Stimulated activated CD8-positive, alpha-beta memory T cell treated with anti-CD3 and anti-CD28 coated beads, Interleukin-12 subunit alpha, Interleukin-12 subunit beta, amount 100 ng/mL, for 4 hours (primary cell): Measurements from ENCODE around the gene CCT6B.
"Not testable (repeated sequence)": the region's sequence is repeated elsewhere in the genome, so short reads cannot be mapped to it uniquely, and the experiment has no call there.

Experiments
- DNase-seq: peaks from one replicate; pipeline ENCODE4 v3.0.0-alpha.2; 2020; ENCODE audit warnings: low read depth

CCT6B gene

GRCh38 chr17:34979650-34980352 lies 18.5 kb upstream of the CCT6B start:
- no peak for DNase-seq

DNA sequence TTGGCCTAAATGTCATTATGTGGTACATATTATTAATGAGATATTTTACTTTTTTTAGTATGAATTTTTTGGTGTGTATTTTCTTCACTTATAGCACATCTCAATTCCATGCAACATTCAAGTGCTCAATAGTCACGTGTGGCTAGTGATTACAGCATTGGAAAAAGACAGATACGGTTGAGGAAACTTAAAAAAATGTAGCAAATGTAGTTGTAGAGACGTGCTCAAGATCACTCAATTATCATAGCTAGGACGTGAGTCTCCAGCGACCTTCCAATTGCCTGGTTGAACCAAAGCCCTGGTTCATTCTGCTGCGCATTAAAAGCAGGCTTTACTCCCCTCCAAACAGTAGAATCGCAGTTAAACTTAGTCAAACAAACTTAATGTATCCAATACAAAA lies 17.9 kb upstream of the CCT6B start:
- no peak for DNase-seq

DNA sequence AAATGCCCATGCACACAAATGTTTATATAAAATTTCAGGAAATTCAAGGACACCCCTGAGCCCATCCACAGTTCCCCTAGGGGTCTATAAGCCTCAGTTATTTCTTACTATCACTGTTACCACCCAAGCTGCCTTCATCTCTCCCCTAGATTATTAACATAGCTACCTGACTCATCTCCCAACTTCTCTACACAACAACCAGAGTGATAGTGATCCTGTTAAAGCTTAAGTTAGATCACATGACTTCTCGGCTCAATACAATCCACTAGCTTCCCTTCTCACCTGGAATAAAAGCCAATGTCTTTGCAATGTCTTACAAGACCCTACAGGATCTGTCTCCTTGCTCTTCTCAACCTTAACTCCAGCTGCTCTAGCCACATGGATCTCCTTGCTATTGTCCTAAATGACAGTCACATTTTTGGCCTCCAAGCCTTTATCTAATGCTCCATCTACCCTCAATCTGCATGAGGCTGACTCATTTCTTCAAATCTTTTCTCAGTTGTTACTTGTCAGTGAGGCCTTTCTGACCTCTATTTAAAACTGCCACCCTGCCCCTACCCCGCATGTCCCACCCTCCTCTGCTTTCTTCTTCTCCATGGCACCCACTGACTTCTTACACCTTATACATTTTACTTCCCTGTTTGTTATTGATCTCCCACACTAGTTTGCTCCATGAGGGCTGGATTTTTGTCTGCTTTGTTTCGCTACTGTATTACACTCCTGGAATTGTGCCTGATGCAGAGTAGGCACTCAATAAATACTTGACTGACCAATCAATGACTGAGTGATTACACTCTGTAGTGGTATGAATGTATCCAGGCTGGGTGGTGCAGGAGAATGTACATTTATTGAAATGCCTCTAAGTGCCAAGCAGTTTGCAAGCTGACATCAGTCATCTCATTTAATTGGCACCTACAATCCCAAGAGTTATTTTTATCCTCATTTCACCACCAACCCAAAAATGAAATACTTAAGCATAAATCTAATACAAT lies 13.8 kb upstream of the CCT6B start:
- DNase-seq, result no peak

GRCh38 chr17:34974179-34974578 lies 12.9 kb upstream of the CCT6B start:
- no peak for DNase-seq

- no peak for DNase-seq
These were observed 2.8 kb downstream of the CCT6B start for GRCh38 chr17:34958438-34958837.

GRCh38 chr17:34950780-34951179 lies 10.5 kb downstream of the CCT6B start:
- not testable (repeated sequence) for DNase-seq

GRCh38 chr17:34930283-34930682 lies 31.0 kb downstream of the CCT6B start:
- DNase-seq, result no peak

- DNase-seq, result no peak
These were observed 34.6 kb downstream of the CCT6B start for GRCh38 chr17:34926661-34927060.

GRCh38 chr17:34920676-34921075 lies 40.6 kb downstream of the CCT6B start:
- no peak for DNase-seq

DNA sequence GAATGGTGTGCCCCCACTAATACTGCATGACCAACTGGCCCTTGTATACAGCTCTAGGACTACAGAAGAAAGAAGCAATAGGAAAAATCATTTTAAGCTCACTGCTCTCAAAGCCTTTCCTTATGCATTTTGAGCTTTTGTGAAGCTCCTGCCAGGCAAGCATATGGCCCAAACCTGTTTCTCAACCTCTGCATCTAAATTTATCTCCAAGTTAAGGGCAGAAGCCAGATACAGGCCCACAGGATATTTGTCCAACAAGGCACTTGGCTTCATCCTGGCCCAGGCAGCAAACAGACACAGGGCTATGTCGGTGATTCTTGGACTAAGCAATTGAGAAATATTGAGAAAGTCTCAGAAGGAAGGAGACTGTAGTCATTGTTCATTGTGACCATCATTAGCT lies 43.9 kb downstream of the CCT6B start:
- no peak for DNase-seq

DNA sequence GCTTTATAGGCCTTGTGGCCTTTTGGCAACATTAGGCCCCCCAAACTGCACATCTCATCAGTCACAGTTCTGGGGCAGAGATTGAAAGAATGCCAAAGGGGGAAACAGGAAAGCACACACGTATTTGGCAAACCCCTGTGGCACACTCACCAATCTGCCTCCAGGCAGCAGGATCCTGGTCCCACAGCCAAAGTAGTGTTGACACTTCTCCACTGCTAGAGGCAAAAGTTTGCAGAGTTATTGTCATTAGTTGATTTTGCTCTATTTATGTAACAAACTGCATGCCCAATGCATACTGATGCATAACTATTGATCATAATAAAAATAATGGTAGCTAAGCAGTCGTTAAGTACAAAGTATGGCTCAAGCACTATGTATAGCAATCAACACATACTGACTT lies 45.1 kb downstream of the CCT6B start:
- DNase-seq, result no peak

- no peak for DNase-seq
These were observed 48.3 kb downstream of the CCT6B start for GRCh38 chr17:34913001-34913400.

GRCh38 chr17:34909040-34909439 lies 52.2 kb downstream of the CCT6B start:
- no peak for DNase-seq

DNA sequence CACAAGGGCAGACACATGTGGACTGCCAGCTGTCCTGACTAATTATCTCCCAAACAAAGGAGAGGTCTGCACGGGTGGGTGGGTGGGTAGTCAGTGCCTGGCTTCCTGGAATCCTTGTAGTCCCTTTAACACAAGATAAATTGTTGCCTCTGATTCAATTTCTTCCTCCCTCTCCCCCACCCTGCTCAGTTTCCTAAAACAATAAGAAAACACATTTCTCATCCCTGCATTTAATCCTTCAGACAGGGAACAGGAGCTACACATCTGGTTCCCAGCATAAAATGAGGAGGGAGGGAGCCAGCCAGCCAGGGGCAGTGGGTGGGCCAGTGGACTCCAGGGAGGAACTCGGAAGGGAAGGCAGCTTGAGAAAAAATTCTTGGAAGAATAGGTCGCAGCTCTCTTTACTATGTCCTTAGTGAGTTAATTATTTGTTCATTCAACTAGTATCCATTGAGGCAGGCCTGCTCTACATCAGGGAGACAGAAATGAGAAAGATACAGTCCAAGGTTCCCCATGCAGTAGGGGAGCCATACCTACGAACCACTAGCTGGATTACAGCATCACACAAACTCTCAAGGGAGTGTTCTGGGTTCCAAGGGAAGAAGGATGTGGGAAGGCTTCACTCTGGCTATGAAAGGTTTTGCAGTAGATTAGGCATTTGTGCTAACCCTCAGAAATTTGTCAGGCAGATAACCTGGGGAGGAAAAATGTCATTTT lies 58.3 kb downstream of the CCT6B start:
- DNase-seq, result no peak

DNA sequence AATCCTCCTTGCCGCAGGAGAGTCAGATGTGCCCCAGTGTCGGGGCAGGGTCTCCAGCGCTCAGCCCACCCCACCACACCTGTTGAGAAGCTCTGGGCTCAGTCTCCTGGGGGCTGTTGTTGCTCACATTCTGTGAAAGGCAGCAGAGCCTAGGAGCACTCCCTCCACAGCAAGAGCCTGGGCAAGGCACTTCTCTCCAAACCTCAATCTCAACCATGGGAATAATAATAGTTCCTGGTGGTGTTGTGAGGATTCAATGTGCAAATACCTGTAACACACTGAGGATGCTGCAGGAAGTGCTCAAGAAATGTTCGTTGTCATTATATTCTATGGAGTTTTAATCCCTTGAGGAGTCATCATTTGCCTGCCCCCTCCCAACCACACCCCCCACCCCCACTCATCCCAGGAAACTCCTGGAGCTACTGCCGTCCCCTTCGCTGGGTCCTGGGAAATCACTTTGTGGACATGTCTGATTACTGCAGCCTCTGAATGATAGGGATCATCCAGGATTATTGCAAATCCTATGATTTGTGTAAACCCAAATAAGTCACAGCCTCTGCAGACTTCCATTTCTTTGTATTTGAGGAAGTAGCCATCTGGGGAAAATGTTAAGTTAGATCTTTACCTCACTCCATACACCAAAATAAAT lies 61.5 kb downstream of the CCT6B start:
- no peak for DNase-seq

DNA sequence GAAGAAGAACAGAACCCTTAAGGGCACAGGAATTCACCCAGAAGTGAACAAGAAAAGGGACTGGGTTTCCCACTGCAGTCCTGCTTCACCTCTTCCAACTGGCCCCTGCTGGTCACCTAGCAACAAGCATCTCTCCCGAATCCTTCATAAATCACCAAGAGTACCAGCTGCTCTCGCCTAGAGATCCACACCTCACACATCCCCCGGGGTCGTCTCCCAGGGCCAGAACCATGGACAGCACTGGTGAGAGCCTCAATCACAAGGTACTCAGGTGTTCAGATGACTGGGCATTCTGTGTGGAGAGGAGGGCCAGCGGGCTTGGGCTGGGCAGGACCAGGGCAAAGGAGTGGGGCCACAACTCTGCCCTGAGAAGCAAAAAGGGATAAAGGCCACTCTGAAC lies 65.9 kb downstream of the CCT6B start:
- DNase-seq, result no peak

DNA sequence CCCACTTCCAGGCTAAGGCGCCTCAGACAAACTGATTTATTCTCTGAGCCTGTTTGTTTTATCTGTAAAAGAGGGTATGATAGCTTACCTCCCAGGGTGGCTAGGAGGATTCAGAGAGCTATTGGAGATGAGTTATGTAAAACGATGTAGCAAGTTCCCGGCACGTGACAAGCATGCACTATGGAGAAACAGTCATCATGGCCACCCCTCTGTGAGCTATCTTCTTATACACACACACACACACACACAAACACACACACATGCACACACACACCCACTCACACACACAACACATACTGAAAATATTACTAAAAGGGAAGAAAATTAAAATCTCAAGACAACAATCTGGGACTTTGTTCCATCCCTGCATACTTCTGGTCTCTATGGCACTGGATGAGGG lies 66.3 kb downstream of the CCT6B start:
- no peak for DNase-seq

DNA sequence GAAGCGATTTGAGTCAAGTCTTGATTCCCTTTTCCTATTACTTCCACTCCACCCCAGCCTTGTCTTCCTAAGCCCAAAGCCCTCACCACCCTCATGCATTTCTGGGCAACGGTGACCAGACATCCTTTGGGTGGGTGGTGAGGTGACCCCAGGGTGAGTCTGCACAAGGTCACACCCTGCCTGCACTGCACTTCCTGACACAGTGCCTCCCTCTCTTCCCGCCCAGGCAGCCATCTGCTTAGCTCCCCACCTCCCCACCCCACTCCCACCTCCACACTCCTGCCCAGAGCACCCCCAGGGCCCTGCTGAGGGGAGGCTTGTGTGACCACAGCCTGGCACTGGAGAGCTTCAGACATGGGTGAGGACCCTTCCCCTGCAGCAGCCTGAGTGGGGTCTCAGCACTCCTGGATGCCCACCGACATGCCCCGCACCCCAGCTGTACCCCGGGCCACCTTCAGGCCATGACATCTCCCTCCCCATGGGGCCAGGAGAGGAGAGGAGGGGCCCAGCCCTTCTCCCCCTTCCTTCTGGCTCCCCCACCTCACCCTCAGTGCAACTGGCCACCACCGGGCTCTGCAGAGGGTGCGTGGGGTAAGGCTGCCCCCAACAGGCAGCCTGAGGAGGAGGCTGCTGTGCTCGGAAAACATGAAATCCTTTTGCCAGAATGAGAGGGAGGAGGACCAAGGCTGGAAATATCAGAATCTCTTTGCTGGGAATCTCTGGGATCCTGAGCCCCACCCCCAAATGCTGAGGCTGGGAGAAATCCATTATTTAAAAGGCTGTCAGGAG lies 68.6 kb downstream of the CCT6B start:
- no peak for DNase-seq

GRCh38 chr17:34886831-34887230 lies 74.4 kb downstream of the CCT6B start:
- DNase-seq, result no peak

GRCh38 chr17:34885076-34885475 lies 76.2 kb downstream of the CCT6B start:
- DNase-seq, result no peak

- no peak for DNase-seq
These were observed 76.7 kb downstream of the CCT6B start for GRCh38 chr17:34884597-34884996.
